Smooth muscle cell (in vitro differentiated cells): ENCODE data around the gene CACNG6. TPM values are rescaled to one million over a fixed set of nuclear protein-coding genes. Genes with fewer than 3 reads are reported as not detected.
A peak's percentile ranks its signal among the peaks of the same experiment; 100 is the strongest.

Source experiments
- DNase-seq: peaks from one replicate; lab custom pipeline; 2025; ENCODE audit not compliant: unreplicated experiment; lab: John Stamatoyannopoulos, UW
- H2AFZ ChIP-seq: fragments of 200-600 bp; sonication (generic); 2 replicates; pipeline ENCODE4 v1.6.0; 2016; ENCODE audit warnings: antibody characterized with exemption, low read depth, mild to moderate bottlenecking
- H3F3A ChIP-seq: fragments of 200-600 bp; sonication (generic); 2 replicates; pipeline ENCODE4 v1.6.0; 2017; ENCODE audit warnings: antibody characterized with exemption, low read depth
- H3K27ac ChIP-seq: fragments of 200-600 bp; sonication (generic); 2 replicates; pipeline ENCODE4 v1.5.1; 2016; ENCODE audit warnings: low read depth, mild to moderate bottlenecking
- H3K27me3 ChIP-seq: fragments of 200-600 bp; sonication (generic); 2 replicates; pipeline ENCODE4 v1.6.1; 2016; ENCODE audit warnings: low read depth, mild to moderate bottlenecking
- H3K36me3 ChIP-seq: fragments of 200-600 bp; sonication (generic); 2 replicates; pipeline ENCODE4 v1.5.1; 2016; ENCODE audit warnings: low read depth
- H3K4me1 ChIP-seq: fragments of 200-600 bp; sonication (generic); 2 replicates; pipeline ENCODE4 v1.5.1; 2016; ENCODE audit warnings: low read depth
- H3K4me2 ChIP-seq: fragments of 200-600 bp; sonication (generic); 2 replicates; pipeline ENCODE4 v1.6.0; 2016; ENCODE audit warnings: mild to moderate bottlenecking
- H3K4me3 ChIP-seq: fragments of 200-600 bp; sonication (generic); 2 replicates; pipeline ENCODE4 v1.5.1; 2016; ENCODE audit warnings: mild to moderate bottlenecking
- H3K79me2 ChIP-seq: fragments of 200-600 bp; sonication (generic); 2 replicates; pipeline ENCODE4 v1.6.0; 2016; ENCODE audit warnings: low read depth, mild to moderate bottlenecking
- H3K9ac ChIP-seq: fragments of 200-600 bp; sonication (generic); 2 replicates; pipeline ENCODE4 v1.6.0; 2016; ENCODE audit warnings: low read depth
- H3K9me3 ChIP-seq: fragments of 200-600 bp; sonication (generic); replicated peaks from 2 replicates; pipeline ENCODE4 v1.5.1; 2016; ENCODE audit warnings: low read depth
- H4K20me1 ChIP-seq: fragments of 200-600 bp; sonication (generic); 2 replicates; pipeline ENCODE4 v1.6.0; 2016; ENCODE audit warnings: low read depth
- WGBS: methylation state at CpG from one replicate; pipeline ENCODE4 v1.1.7; 2016; ENCODE audit warnings: low lambda C conversion rate; 5-methylcytosine and 5-hydroxymethylcytosine counted together
- polyA plus RNA-seq: library from polyadenylated mRNA; unstranded; fragments of >200 nt; fragmentation: Nextera tagmentation; extraction: Ambion mirVana; gene quantifications from 2 replicates; pipeline ENCODE4 v1.2.1, GENCODE V29; 2016
- total RNA-seq: library from RNA; depleted of rRNA; stranded (reverse); fragments of >200 nt; gene quantifications from 2 replicates; pipeline ENCODE4 v1.2.3, GENCODE V29; 2014
- TF ChIP-seq, protein P1 (sequence below): fragments of 200-600 bp; sonication (generic); IDR thresholded peaks from 2 replicates; pipeline ENCODE4 v1.5.1; 2017; ENCODE audit warnings: borderline replicate concordance, mild to moderate bottlenecking, antibody characterized with exemption; ENCODE audit not compliant: insufficient read depth, poor library complexity, severe bottlenecking

The CACNG6 gene
- total and polyA plus RNA-seq, 2 experiments from 2014 or later: 0.13 TPM; not detected in 1

DNA sequence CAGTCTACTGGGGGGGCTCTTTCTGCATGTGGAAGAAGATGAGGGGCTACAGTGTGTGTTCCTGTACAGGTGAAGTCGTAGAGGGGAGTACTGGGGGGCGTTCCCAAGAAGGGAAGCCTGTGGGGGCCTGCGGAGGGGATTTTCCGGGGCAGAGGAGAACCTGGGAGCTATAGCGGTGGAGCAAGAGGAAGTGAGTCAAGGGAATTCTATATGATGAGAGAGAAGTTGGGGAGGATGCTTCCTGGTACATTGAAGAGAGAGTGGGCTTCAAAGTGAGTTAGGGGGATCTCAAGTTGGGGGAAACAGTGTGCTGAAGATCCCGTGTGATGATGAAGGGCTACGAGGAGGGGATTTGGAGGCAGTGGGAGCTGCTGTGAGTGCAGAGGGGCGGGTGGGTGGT, 30.6 kb upstream of the CACNG6 start:
- DNase-seq: no peak

DNA sequence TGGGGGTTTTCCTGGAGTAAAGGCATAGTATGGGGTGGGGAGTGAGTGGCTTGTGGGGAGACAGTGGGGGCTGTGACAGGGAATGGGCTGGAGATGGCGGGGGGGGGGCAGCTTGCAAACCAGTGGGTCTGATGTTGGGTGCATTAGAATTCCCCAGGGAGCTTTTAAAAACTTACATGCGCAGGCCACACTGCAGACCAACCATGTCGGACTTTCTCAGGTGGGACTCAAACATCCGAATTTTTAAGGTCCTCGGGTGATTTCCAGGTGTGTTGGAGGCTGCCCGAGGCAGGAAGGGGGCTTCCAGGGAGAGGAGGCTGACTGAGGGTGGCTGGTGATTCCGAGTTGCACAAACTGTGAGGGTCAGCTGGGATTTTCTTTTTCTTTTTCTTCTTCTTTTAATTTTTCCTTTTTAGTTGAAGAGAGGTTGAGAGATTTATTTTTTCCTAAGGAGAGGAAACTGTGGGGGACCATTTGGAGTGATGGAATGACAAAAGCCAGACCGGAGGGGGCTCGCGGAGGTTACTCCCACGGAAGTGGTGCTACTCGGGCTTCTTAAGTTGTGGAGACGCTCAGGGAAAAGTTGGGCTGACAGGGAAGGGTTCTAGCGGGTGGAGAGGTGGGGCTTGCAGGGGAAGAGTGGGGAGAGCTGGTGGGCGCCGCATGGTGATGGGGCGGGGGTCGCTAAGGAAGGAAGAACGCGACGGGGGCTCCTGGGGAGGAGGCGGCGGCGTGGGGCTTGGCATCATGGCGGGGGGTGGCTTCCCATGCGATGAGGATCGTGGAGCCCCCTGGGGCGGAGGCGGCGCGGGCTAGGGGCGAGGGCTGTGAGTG, 29.7 kb upstream of the CACNG6 start:
- H2AFZ ChIP-seq: peak overlapping the region; percentile 37
- H3K36me3 ChIP-seq: no peaks in the 10 kb centered on the region
- H3K27me3 ChIP-seq: peaks cover 82% of the 10 kb centered on the region
- H4K20me1 ChIP-seq: no peaks in the 10 kb centered on the region
- no peak overlapping the region for H3K9ac ChIP-seq
- H3K9me3 ChIP-seq: no peaks in the 10 kb centered on the region
- no peaks in the 10 kb centered on the region for H3K79me2 ChIP-seq
- H3K27ac ChIP-seq: no peak overlapping the region
- peak overlapping the region; percentile 80 for H3K4me2 ChIP-seq
- no peak for DNase-seq
- peaks cover 16% of the 10 kb centered on the region for H3K4me1 ChIP-seq
- TF ChIP-seq, protein P1, sequence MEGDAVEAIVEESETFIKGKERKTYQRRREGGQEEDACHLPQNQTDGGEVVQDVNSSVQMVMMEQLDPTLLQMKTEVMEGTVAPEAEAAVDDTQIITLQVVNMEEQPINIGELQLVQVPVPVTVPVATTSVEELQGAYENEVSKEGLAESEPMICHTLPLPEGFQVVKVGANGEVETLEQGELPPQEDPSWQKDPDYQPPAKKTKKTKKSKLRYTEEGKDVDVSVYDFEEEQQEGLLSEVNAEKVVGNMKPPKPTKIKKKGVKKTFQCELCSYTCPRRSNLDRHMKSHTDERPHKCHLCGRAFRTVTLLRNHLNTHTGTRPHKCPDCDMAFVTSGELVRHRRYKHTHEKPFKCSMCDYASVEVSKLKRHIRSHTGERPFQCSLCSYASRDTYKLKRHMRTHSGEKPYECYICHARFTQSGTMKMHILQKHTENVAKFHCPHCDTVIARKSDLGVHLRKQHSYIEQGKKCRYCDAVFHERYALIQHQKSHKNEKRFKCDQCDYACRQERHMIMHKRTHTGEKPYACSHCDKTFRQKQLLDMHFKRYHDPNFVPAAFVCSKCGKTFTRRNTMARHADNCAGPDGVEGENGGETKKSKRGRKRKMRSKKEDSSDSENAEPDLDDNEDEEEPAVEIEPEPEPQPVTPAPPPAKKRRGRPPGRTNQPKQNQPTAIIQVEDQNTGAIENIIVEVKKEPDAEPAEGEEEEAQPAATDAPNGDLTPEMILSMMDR: no peak
- peak overlapping the region; percentile 30 for H3K4me3 ChIP-seq
- H3F3A ChIP-seq: no peaks in the 10 kb centered on the region
- WGBS: 4% methylated on average over 19 of the region's 32 CpGs

More for the DNA sequence above, 30.6 kb upstream of the CACNG6 start:
- no peak overlapping the region for H3K27ac ChIP-seq
- H3K4me3 ChIP-seq: no peak overlapping the region
- H3F3A ChIP-seq: no peaks in the 10 kb centered on the region
- TF ChIP-seq, protein P1: no peak
- no peak overlapping the region for H3K4me2 ChIP-seq
- H3K79me2 ChIP-seq: no peaks in the 10 kb centered on the region
- H2AFZ ChIP-seq: no peak overlapping the region
- H4K20me1 ChIP-seq: no peaks in the 10 kb centered on the region
- no peaks in the 10 kb centered on the region for H3K36me3 ChIP-seq
- WGBS: 20% methylated on average over 8 of the region's 8 CpGs
- H3K27me3 ChIP-seq: peaks cover 91% of the 10 kb centered on the region
- H3K4me1 ChIP-seq: peaks cover 16% of the 10 kb centered on the region
- H3K9ac ChIP-seq: no peak overlapping the region
- H3K9me3 ChIP-seq: no peaks in the 10 kb centered on the region

DNA sequence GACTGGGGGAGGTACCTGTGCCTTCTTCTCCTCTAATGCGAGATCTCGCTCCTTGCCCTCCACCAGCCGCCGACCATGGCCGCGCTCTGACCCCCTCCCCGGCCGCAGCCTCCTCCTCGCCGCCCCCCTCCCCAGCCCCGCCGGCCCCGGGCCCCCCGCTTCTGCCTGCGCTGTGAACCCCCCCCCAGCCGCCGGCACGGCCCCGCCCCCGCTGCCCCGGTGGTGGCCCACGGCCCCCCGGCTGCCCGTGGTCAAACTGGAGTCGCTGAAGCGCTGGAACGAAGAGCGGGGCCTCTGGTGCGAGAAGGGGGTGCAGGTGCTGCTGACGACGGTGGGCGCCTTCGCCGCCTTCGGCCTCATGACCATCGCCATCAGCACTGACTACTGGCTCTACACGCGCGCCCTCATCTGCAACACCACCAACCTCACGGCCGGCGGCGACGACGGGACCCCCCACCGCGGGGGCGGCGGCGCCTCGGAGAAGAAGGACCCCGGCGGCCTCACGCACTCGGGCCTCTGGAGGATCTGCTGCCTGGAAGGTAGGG, 28.5 kb upstream of the CACNG6 start, which contains the start of gene CACNG8:
Gene CACNG8, plus strand, starts transcription at position 51 of the 545 bp plus-strand sequence.
- peak within 1 kb of the TSS; percentile 37 for H2AFZ ChIP-seq
- H3K36me3 ChIP-seq: no peaks in the 10 kb centered on the region
- peaks cover 70% of the 10 kb centered on the region for H3K27me3 ChIP-seq
- H3K4me1 ChIP-seq: peaks cover 16% of the 10 kb centered on the region
- WGBS: 1% methylated on average over 40 of the region's 55 CpGs
- H3K4me3 ChIP-seq: peak within 1 kb of the TSS; percentile 30
- TF ChIP-seq, protein P1: no peak
- H4K20me1 ChIP-seq: no peaks in the 10 kb centered on the region
- H3F3A ChIP-seq: no peaks in the 10 kb centered on the region
- H3K79me2 ChIP-seq: no peaks in the 10 kb centered on the region
- peak within 1 kb of the TSS; percentile 80 for H3K4me2 ChIP-seq
- no peak for DNase-seq
- H3K9ac ChIP-seq: no peak within 1 kb of the TSS
- no peak within 1 kb of the TSS for H3K27ac ChIP-seq
- H3K9me3 ChIP-seq: no peaks in the 10 kb centered on the region
